Natural killer cell (primary cell): ENCODE results near the gene ADM. TPM values are rescaled to one million over a fixed set of nuclear protein-coding genes. Genes with fewer than 3 reads are reported as not detected.

ENCODE experiments used
- ATAC-seq, 3 donors: fragments of 150-1000 bp in 2 of 3; fragments of 200-7000 bp in 1 of 3; cut with Tn5 transposase; 1 replicate in 1 of 3; 2 replicates in 2 of 3; pipeline ENCODE4 v1.10.0; 2021; ENCODE audit warnings: mild to moderate bottlenecking in 2 of 3, moderate library complexity in 2 of 3
- DNase-seq, 2 donors: peaks; one replicate each; pipeline versions ENCODE4 v3.0.0 to v3.0.0-alpha.2; 2013 to 2021; ENCODE audit warnings: mixed read lengths in 1 of 2
- H3K27ac ChIP-seq: one replicate; pipeline ENCODE4 v1.5.1; 2013; ENCODE audit warnings: mild to moderate bottlenecking, low read length
- H3K27me3 ChIP-seq: one replicate; pipeline ENCODE4 v1.6.1; 2013; ENCODE audit warnings: low read length; ENCODE audit not compliant: control insufficient read depth, insufficient read depth
- H3K36me3 ChIP-seq: one replicate; pipeline ENCODE4 v1.6.1; 2013; ENCODE audit warnings: low read length; ENCODE audit not compliant: control insufficient read depth, insufficient read depth
- H3K4me1 ChIP-seq: one replicate; pipeline ENCODE4 v1.6.1; 2013; ENCODE audit warnings: low read length; ENCODE audit not compliant: control insufficient read depth, insufficient read depth
- H3K4me3 ChIP-seq: one replicate; pipeline ENCODE4 v1.5.1; 2013; ENCODE audit warnings: low read length
- H3K9me3 ChIP-seq: one replicate; pipeline ENCODE4 v1.6.1; 2013; ENCODE audit warnings: low read length; ENCODE audit not compliant: control insufficient read depth, insufficient read depth
- H3K27ac Mint-ChIP-seq, 2 donors: one replicate each; pipeline ENCODE4 v1.8.0; 2022; ENCODE audit warnings: mild to moderate bottlenecking in 2 of 2, mixed read lengths in 2 of 2, moderate library complexity in 1 of 2
- H3K27me3 Mint-ChIP-seq, 2 donors: one replicate each; pipeline ENCODE4 v1.8.0; 2022; ENCODE audit warnings: low read depth in 2 of 2, mixed read lengths in 2 of 2
- H3K36me3 Mint-ChIP-seq: one replicate; pipeline ENCODE4 v1.8.0; 2022; ENCODE audit warnings: mixed read lengths
- H3K4me1 Mint-ChIP-seq, 2 donors: one replicate each; pipeline ENCODE4 v1.8.0; 2022; ENCODE audit warnings: mixed read lengths in 2 of 2
- H3K4me3 Mint-ChIP-seq: one replicate; pipeline ENCODE4 v1.8.0; 2022; ENCODE audit warnings: mild to moderate bottlenecking, moderate library complexity, mixed read lengths
- H3K9me3 Mint-ChIP-seq, 2 donors: one replicate each; pipeline ENCODE4 v1.8.0; 2022; ENCODE audit warnings: mixed read lengths in 2 of 2
- whole genome bisulfite sequencing: methylation state at CpG from one replicate; pipeline ENCODE4 v1.1.7; 2013; ENCODE audit warnings: missing lambda C conversion rate; ENCODE audit not compliant: insufficient coverage; 5-methylcytosine and 5-hydroxymethylcytosine counted together
- intact Hi-C: fragments of 100-400 bp; cut with micrococcal nuclease; formaldehyde crosslinking; loops from one replicate; pipeline ENCODE4 v1.14.2; 2022
- total RNA-seq, 4 donors: library from RNA; stranded (reverse); fragments of 120-200 nt in 1 of 4; gene quantifications; one replicate each; pipeline versions ENCODE4 v1.2.3 to v1.2.4, GENCODE V29; 2013 to 2022
- TF ChIP-seq, protein P1 (sequence below): fragments of 200-600 bp; IDR thresholded peaks from one replicate; pipeline ENCODE4 v1.8.0; 2022; ENCODE audit warnings: antibody characterized with exemption

The ADM gene
- total RNA-seq, 3 donors from 2014 or later (not counting 1 experiment from before 2014, with no cell fraction given) = 0.82 to 7.0 (median 5.8) TPM

DNA sequence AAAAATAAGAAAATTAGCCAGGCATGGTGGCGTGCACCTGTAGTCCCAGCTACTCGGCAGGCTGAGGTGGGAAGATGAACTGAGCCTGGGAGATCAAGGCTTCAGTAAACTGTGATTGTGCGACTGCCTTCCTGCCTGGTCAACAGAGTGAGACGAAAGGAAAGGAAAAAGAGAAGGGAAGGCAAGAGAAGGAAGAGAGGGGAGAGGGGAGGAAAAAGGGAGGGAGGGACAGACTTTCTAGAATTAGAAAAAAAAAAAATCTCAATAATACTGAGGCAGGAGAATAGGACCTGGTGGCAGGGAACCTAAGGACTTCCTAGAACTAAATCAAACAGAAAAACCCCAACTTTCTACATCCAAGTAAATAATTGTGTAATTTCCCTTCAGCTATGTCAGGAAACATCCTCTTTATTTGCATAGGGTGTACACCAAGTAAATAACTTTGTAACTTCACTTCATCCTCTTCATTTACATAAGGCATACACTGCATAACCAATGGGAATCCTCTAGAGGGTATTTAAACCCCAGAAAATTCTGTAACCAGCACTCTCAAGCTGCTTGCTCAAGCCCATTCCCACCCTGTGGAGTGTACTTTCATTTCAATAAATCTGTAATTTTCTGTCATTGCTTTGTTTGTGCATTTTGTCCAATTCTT is 19.6 kb upstream of the ADM start:
- ATAC-seq (no peak), DNase-seq (no peak)
- H3K36me3 ChIP-seq = no peaks in the 10 kb centered on the region
- TF ChIP-seq, protein P1, sequence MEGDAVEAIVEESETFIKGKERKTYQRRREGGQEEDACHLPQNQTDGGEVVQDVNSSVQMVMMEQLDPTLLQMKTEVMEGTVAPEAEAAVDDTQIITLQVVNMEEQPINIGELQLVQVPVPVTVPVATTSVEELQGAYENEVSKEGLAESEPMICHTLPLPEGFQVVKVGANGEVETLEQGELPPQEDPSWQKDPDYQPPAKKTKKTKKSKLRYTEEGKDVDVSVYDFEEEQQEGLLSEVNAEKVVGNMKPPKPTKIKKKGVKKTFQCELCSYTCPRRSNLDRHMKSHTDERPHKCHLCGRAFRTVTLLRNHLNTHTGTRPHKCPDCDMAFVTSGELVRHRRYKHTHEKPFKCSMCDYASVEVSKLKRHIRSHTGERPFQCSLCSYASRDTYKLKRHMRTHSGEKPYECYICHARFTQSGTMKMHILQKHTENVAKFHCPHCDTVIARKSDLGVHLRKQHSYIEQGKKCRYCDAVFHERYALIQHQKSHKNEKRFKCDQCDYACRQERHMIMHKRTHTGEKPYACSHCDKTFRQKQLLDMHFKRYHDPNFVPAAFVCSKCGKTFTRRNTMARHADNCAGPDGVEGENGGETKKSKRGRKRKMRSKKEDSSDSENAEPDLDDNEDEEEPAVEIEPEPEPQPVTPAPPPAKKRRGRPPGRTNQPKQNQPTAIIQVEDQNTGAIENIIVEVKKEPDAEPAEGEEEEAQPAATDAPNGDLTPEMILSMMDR = no peak
- H3K4me3 Mint-ChIP-seq = no peak overlapping the region
- H3K36me3 Mint-ChIP-seq = no peaks in the 10 kb centered on the region
- H3K27ac ChIP-seq = no peak overlapping the region
- H3K27me3 ChIP-seq = no peaks in the 10 kb centered on the region
- H3K4me3 ChIP-seq = no peak overlapping the region
- peaks cover 11 to 18% of the 10 kb centered on the region in 2 donors for H3K4me1 Mint-ChIP-seq
- WGBS = 82% methylated on average over 4 of the region's 4 CpGs
- H3K27ac Mint-ChIP-seq = no peak overlapping the region
- no peaks in the 10 kb centered on the region for H3K9me3 Mint-ChIP-seq
- intact Hi-C loops = no loop called here
- no peaks in the 10 kb centered on the region for H3K9me3 ChIP-seq
- H3K4me1 ChIP-seq = no peaks in the 10 kb centered on the region
- no peaks in the 10 kb centered on the region for H3K27me3 Mint-ChIP-seq

DNA sequence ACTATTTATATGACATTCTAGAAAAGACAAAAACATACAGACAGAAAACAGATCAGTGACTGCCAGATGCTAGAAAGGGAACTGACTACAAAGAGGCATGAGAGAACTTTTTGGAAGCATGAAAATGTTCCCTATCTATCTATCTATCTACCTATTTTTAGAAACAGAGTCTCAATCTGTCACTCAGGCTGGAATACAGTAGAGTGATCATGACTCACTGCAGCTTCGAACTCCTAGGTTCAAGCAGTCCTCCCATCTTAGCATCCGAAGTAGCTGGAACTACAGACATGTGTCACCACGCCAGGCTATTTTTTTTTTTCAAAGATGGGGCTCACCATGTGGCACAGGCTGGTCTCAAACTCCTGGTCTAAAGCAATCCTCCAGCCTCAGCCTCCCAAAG is 17.7 kb upstream of the ADM start:
- TF ChIP-seq, protein P1 = no peak
- Mint-ChIP-seq H3K36me3 (no peaks in the 10 kb centered on the region), H3K9me3 (no peaks in the 10 kb centered on the region), H3K27ac (no peak overlapping the region), H3K4me1 (peaks cover 17 to 25% of the 10 kb centered on the region in 2 donors), H3K4me3 (no peak overlapping the region), H3K27me3 (no peaks in the 10 kb centered on the region)
- H3K27ac ChIP-seq = no peak overlapping the region
- H3K27me3 ChIP-seq = no peaks in the 10 kb centered on the region
- no peaks in the 10 kb centered on the region for H3K9me3 ChIP-seq
- H3K4me3 ChIP-seq = no peak overlapping the region
- DNase-seq (no peak), ATAC-seq (no peak)
- no peaks in the 10 kb centered on the region for H3K36me3 ChIP-seq
- no peaks in the 10 kb centered on the region for H3K4me1 ChIP-seq
- 94% methylated on average over 3 of the region's 3 CpGs for WGBS
- intact Hi-C loops = no loop called here

DNA sequence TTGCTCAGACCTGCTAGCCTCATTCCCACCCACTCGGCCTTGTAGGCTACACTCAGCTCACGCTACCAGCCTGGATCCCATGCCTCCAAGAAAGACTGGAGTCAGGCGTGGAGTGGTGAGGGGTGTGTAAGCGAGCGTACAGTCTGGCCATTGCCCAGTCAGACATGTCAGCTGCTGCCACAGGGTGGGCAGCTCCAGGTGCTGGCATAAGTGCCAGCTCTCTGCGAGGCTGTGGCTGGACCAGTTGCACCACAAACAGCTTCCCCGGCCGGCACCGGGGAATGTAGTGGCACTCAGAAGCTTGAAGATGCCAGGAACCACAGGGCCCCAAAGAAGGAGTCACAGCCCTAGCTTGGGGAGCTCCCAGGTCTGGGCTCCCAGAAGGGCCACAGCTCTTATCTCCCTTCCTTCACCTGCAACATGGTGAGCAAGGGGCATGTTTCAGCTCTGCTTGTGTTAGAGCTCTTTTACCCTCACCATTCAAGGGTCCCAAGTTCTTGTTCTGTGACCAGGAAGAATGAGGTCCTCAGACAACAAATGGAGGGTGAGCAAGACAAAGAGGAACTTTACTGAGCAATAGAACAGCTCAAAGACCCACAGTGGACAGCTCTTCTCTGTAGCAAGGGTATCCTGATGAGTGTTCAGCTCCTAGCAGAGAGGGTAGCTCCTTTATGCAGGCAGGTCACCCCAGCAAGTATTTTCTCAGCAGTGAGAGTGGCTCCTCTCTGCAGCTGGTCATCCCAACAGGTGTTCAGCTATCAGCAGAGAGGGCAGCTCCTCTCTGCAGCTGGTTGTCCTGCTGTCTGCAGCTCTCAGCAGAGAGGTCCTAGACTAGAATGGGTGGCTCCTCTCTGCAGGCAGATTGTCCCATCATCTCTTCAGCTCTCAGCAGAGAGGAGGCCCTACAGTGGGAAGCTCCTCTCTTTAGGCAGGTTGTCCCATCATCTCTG is 16.8 kb upstream of the ADM start:
- no peak for ATAC-seq
- no peaks in the 10 kb centered on the region for H3K27me3 ChIP-seq
- no peaks in the 10 kb centered on the region for H3K9me3 ChIP-seq
- Mint-ChIP-seq H3K27me3 (no peaks in the 10 kb centered on the region), H3K4me1 (peaks cover 22 to 30% of the 10 kb centered on the region in 2 donors), H3K36me3 (no peaks in the 10 kb centered on the region), H3K4me3 (no peak overlapping the region), H3K27ac (no peak overlapping the region), H3K9me3 (no peaks in the 10 kb centered on the region)
- DNase-seq = no peak
- H3K36me3 ChIP-seq = no peaks in the 10 kb centered on the region
- intact Hi-C loops = no loop called here
- no peaks in the 10 kb centered on the region for H3K4me1 ChIP-seq
- no peak overlapping the region for H3K4me3 ChIP-seq
- no peak overlapping the region for H3K27ac ChIP-seq
- 75% methylated on average over 9 of the region's 9 CpGs for WGBS
- TF ChIP-seq, protein P1 = no peak
